Measurements from ENCODE around the gene SLC25A26. TPM values are rescaled to one million over a fixed set of nuclear protein-coding genes. Genes with fewer than 3 reads are reported as not detected.
A peak's percentile ranks its signal among the peaks of the same experiment; 100 is the strongest.
"Not testable (repeated sequence)": the region's sequence is repeated elsewhere in the genome, so short reads cannot be mapped to it uniquely, and the experiment has no call there.

SLC25A26 gene
- total RNA-seq, 4 donors from 2014 or later: 20.1 to 44.4 (median 23.2) TPM

DNA sequence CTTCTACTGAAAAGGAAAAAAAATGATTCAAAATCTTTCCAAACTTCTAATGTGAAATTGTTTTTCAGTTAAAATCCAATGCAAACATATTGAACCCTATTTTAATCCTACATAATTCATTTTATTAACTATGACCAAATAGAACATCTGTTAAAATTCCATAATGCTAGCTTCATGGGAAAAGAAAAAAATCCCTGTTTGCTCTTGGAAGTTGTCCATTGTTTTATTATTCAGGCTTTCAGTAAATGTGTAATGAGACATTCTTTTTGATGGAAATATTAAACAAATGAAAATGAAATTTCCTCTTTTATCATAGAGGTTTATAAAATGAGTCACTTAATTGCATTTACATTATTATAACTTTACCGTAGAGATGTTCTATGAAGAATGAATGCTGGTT, 49.5 kb downstream of the SLC25A26 start:
- TF ChIP-seq, protein P1, sequence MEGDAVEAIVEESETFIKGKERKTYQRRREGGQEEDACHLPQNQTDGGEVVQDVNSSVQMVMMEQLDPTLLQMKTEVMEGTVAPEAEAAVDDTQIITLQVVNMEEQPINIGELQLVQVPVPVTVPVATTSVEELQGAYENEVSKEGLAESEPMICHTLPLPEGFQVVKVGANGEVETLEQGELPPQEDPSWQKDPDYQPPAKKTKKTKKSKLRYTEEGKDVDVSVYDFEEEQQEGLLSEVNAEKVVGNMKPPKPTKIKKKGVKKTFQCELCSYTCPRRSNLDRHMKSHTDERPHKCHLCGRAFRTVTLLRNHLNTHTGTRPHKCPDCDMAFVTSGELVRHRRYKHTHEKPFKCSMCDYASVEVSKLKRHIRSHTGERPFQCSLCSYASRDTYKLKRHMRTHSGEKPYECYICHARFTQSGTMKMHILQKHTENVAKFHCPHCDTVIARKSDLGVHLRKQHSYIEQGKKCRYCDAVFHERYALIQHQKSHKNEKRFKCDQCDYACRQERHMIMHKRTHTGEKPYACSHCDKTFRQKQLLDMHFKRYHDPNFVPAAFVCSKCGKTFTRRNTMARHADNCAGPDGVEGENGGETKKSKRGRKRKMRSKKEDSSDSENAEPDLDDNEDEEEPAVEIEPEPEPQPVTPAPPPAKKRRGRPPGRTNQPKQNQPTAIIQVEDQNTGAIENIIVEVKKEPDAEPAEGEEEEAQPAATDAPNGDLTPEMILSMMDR (IDR thresholded peaks at IDR 0.05): no peak
- no peaks in the 10 kb centered on the region for H3K9me3 ChIP-seq
- H3K27me3 ChIP-seq: no peaks in the 10 kb centered on the region
- 26 to 36% methylated on average over 1 of the region's 1 CpG for WGBS, 2 donors
- DNase-seq (ENCODE audit: low spot score in 2 of 2): no peak
- H3K4me3 ChIP-seq: no peak overlapping the region
- peaks cover 0 to 4% (median 0%) of the 10 kb centered on the region in 4 donors for H3K4me1 ChIP-seq
- peaks cover 0 to 10% (median 0%) of the 10 kb centered on the region in 3 donors for H3K36me3 ChIP-seq
- H3K27ac ChIP-seq: no peak overlapping the region

DNA sequence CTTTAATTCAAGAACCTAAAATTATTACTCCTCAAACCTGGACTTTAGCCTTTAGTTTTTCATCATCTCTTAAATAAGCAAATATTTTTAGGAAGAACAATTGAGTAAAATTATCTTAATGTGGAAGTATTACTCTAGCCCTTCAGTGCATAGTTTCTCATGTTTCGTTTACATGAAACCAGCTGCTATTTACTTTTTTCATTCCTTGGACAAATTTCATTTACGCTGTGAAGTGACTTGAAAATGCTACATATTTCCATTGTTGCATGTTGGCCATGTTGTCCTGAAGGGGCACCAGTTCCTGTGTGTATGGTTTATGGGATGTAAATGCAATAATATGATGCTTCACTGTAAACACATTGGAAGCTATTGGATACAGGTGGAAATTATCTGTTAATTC, 49.9 kb downstream of the SLC25A26 start:
- WGBS, 2 donors: 77 to 81% methylated on average over 2 of the region's 2 CpGs

DNA sequence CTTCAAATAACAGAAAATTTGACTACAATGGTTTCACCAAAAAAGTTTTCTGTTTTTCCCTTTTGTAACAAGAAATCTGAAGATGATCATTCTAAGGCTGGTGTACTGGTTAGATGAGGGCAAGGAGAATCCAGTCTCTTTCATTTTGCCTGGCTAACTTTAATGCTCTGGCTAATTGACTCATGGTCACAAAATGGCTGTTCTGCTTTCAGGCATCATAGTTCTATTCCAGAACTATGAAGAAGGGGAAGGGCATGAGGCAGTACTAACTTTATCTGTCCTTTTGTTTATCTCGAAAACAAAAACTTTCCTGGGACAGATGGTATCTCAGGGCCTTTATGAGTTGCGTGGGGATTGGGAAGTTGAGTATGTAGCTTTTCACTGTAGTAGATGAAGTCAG, 50.4 kb downstream of the SLC25A26 start:
- TF ChIP-seq, protein P1 (IDR thresholded peaks at IDR 0.05): no peak
- no peak for TF ChIP-seq EP300 (IDR thresholded peaks at IDR 0.05)
- no peak for TF ChIP-seq POLR2A (IDR thresholded peaks at IDR 0.05)
- DNase-seq (ENCODE audit: low spot score in 2 of 2): no peak
- H3K9me3 ChIP-seq: no peaks in the 10 kb centered on the region
- H3K36me3 ChIP-seq: peaks cover 0 to 10% (median 0%) of the 10 kb centered on the region in 3 donors
- H3K4me3 ChIP-seq: no peak overlapping the region
- H3K27ac ChIP-seq: no peak overlapping the region
- peaks cover 0 to 4% (median 0%) of the 10 kb centered on the region in 4 donors for H3K4me1 ChIP-seq
- H3K27me3 ChIP-seq: no peaks in the 10 kb centered on the region
- WGBS, 2 donors: 96 to 100% methylated on average over 2 of the region's 2 CpGs

More for the DNA sequence above, 49.9 kb downstream of the SLC25A26 start:
- no peaks in the 10 kb centered on the region for H3K27me3 ChIP-seq
- no peak for DNase-seq (ENCODE audit: low spot score in 2 of 2)
- H3K4me3 ChIP-seq: no peak overlapping the region
- TF ChIP-seq EP300 (IDR thresholded peaks at IDR 0.05): no peak
- no peak for TF ChIP-seq POLR2A (IDR thresholded peaks at IDR 0.05)
- TF ChIP-seq, protein P1 (IDR thresholded peaks at IDR 0.05): no peak
- H3K36me3 ChIP-seq: peaks cover 0 to 10% (median 0%) of the 10 kb centered on the region in 3 donors
- H3K9me3 ChIP-seq: no peaks in the 10 kb centered on the region
- H3K4me1 ChIP-seq: peaks cover 0 to 4% (median 0%) of the 10 kb centered on the region in 4 donors
- no peak overlapping the region for H3K27ac ChIP-seq

DNA sequence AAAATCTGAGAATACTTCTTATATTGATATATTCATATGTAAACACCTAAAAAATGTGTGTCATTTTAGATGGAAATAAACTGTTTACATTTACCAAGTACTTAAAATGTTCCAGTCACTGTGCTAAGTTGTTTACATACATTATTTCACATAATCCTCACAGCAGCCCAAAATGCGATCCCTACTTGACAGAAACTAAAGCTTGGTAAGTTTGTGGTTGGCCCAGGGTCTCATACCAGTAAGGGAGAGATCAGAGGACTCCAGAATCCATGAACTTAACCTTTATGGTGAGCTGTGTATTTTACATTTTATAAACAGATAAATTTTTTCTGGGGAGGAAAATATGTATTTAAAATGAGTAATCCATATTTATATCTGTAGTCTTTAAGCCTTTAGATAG, 51.2 kb downstream of the SLC25A26 start:
- TF ChIP-seq POLR2A (IDR thresholded peaks at IDR 0.05): no peak
- TF ChIP-seq, protein P1 (IDR thresholded peaks at IDR 0.05): no peak
- TF ChIP-seq EP300 (IDR thresholded peaks at IDR 0.05): no peak
- Histone ChIP-seq H3K9me3 (no peaks in the 10 kb centered on the region), H3K4me1 (peaks cover 0 to 4% (median 0%) of the 10 kb centered on the region in 4 donors), H3K27me3 (no peaks in the 10 kb centered on the region), H3K27ac (no peak overlapping the region), H3K36me3 (peaks cover 0 to 10% (median 0%) of the 10 kb centered on the region in 3 donors), H3K4me3 (no peak overlapping the region)
- DNase-seq (ENCODE audit: low spot score in 2 of 2): no peak
- 92 to 100% methylated on average over 1 of the region's 1 CpG for WGBS, 2 donors

DNA sequence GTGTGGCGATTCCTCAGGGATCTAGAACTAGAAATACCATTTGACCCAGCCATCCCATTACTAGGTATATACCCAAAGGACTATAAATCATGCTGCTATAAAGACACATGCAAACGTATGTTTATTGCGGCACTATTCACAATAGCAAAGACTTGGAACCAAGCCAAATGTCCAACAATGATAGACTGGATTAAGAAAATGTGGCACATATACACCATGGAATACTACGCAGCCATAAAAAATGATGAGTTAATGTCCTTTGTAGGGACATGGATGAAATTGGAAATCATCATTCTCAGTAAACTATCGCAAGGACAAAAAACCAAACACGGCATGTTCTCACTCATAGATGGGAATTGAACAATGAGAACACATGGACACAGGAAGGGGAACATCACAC, 54.0 kb downstream of the SLC25A26 start:
- H3K36me3 ChIP-seq; H3K4me1 ChIP-seq; DNase-seq (ENCODE audit: low spot score in 2 of 2); H3K27ac ChIP-seq; H3K4me3 ChIP-seq; H3K27me3 ChIP-seq; H3K9me3 ChIP-seq: not testable (repeated sequence)
- WGBS, 2 donors: 92 to 97% methylated on average over 5 to 6 of the region's 6 CpGs

DNA sequence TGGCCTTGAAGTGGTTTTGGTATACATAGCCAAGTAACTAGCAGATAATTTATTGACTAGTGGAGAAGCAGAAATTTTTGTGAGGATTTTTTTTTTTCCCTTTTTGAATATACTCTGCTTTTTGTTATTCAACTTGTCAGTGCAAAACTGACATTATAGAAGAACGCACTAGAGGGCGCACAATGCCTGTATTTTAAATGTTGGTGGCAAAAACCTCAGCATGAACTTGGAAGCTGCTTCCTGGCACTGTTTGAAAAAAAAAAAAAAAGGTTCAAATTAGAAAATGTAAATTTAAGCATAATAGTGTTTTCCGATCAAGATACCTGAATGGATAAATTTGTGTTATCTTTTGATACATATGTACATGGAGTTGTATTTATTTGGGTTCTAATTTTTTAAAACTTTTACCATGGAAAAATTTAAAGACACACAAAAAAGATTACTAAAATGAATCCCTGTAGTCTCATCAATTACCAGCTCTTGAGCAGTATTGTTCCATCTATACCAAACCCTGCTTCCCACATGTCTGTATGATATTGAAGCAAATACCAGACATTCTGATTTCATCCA, 56.0 kb downstream of the SLC25A26 start:
- Histone ChIP-seq H3K9me3 (no peaks in the 10 kb centered on the region), H3K4me3 (no peak overlapping the region), H3K36me3 (no peaks in the 10 kb centered on the region), H3K27ac (no peak overlapping the region), H3K4me1 (no peaks in the 10 kb centered on the region), H3K27me3 (no peaks in the 10 kb centered on the region)
- peak; percentile 45 to 89 for DNase-seq (ENCODE audit: low spot score in 2 of 2)
- TF ChIP-seq EP300 (IDR thresholded peaks at IDR 0.05) (no peak), POLR2A (IDR thresholded peaks at IDR 0.05) (no peak)
- TF ChIP-seq, protein P1 (IDR thresholded peaks at IDR 0.05): peak; percentile 53 to 75 (median 59)
- 2 to 3% methylated on average over 3 of the region's 3 CpGs for WGBS, 2 donors

Data from tibial nerve (tissue), 4 donors.